T-cell (primary cell): ENCODE measurements around the gene FBXW7. TPM values are rescaled to one million over a fixed set of nuclear protein-coding genes. Genes with fewer than 3 reads are reported as not detected.

ENCODE experiments used
- ATAC-seq, 4 experiments: fragments of 200-7000 bp in 3 of 4; fragments of 150-1000 bp in 1 of 4; cut with Tn5 transposase; replicated peaks in 1 of 4; 1 replicate in 3 of 4; 2 replicates in 1 of 4; pipeline ENCODE4 v1.10.0; 2021; ENCODE audit warnings: moderate library complexity in 3 of 4, mild to moderate bottlenecking in 2 of 4, moderate number of reproducible peaks in 1 of 4
- CTCF ChIA-PET, 2 donors: fragments of 300-600 bp; sonication (Branson Sonifier 250); formaldehyde crosslinking; loops; one replicate each; lab custom pipeline; 2022; ENCODE audit warnings: antibody characterized with exemption in 2 of 2; lab: Charles Lee
- POLR2A ChIA-PET, 2 donors: fragments of 300-600 bp; sonication (Branson Sonifier 250); formaldehyde crosslinking; loops; one replicate each; lab custom pipeline; 2022; ENCODE audit warnings: antibody characterized with exemption in 2 of 2; lab: Charles Lee
- DNase-seq, 35 experiments: peaks; one replicate each; pipeline versions ENCODE4 v3.0.0 to v3.0.0-alpha.2; 2013 to 2023
- H3K27ac ChIP-seq: one replicate; pipeline ENCODE4 v1.5.1; 2013; ENCODE audit warnings: low read length
- H3K27me3 ChIP-seq, 2 experiments: replicated peaks in 1 of 2; 1 replicate in 1 of 2; 2 replicates in 1 of 2; pipeline versions ENCODE4 v1.6.1 to v1.7.0; 2013; ENCODE audit warnings: low read length in 1 of 2, mixed read lengths in 1 of 2; ENCODE audit not compliant: control insufficient read depth in 2 of 2, insufficient read depth in 2 of 2; ENCODE audit errors: extremely low read depth in 1 of 2
- H3K36me3 ChIP-seq, 2 donors: 1 replicate in 1 of 2; 2 replicates in 1 of 2; pipeline versions ENCODE4 v1.6.1 to v1.7.0; 2013; ENCODE audit warnings: low read length in 1 of 2; ENCODE audit not compliant: control insufficient read depth in 2 of 2, insufficient read depth in 1 of 2; ENCODE audit errors: extremely low read depth in 1 of 2
- H3K4me1 ChIP-seq, 2 experiments: 1 replicate in 1 of 2; 2 replicates in 1 of 2; pipeline versions ENCODE4 v1.6.1 to v1.7.0; 2013; ENCODE audit warnings: low read length in 2 of 2, mixed read lengths in 1 of 2; ENCODE audit not compliant: insufficient read depth in 2 of 2, control insufficient read depth in 1 of 2; ENCODE audit errors: extremely low read depth in 1 of 2
- H3K4me3 ChIP-seq, 2 donors: 1 replicate in 1 of 2; 2 replicates in 1 of 2; pipeline versions ENCODE4 v1.5.1 to v1.7.0; 2013; ENCODE audit warnings: mild to moderate bottlenecking in 2 of 2, low read length in 1 of 2, moderate library complexity in 1 of 2; ENCODE audit not compliant: control insufficient read depth in 1 of 2; ENCODE audit errors: extremely low read depth in 1 of 2
- H3K9me3 ChIP-seq: 2 replicates; pipeline ENCODE4 v1.7.0; 2013
- H3K27ac Mint-ChIP-seq, 2 donors: one replicate each; pipeline ENCODE4 v1.8.0; 2020 to 2021; ENCODE audit warnings: mild to moderate bottlenecking in 2 of 2, mixed read lengths in 2 of 2
- H3K27me3 Mint-ChIP-seq, 2 donors: one replicate each; pipeline ENCODE4 v1.8.0; 2021 to 2022; ENCODE audit warnings: mixed read lengths in 2 of 2
- H3K36me3 Mint-ChIP-seq: one replicate; pipeline ENCODE4 v1.8.0; 2021; ENCODE audit warnings: mixed read lengths
- H3K4me1 Mint-ChIP-seq, 3 donors: one replicate each; pipeline ENCODE4 v1.8.0; 2020 to 2022; ENCODE audit warnings: mixed read lengths in 3 of 3, mild to moderate bottlenecking in 1 of 3
- H3K4me3 Mint-ChIP-seq, 3 donors: one replicate each; pipeline ENCODE4 v1.8.0; 2020 to 2022; ENCODE audit warnings: mild to moderate bottlenecking in 3 of 3, mixed read lengths in 3 of 3, moderate library complexity in 3 of 3
- H3K9me3 Mint-ChIP-seq, 3 donors: one replicate each; pipeline ENCODE4 v1.8.0; 2020 to 2022; ENCODE audit warnings: mixed read lengths in 3 of 3
- WGBS: methylation state at CpG from one replicate; pipeline ENCODE4 v1.1.5; 2013; ENCODE audit warnings: missing lambda C conversion rate; ENCODE audit not compliant: insufficient coverage; 5-methylcytosine and 5-hydroxymethylcytosine counted together
- total RNA-seq, 35 experiments: library from RNA in 6 of 35; stranded (reverse) in 6 of 35; fragments of 120-200 nt in 1 of 35; gene quantifications; one replicate each; pipeline versions ENCODE4 v1.2.1 to v1.2.4 and lab custom pipeline; 2013 to 2026

FBXW7 gene
- total RNA-seq, 5 donors from 2014 or later (not counting 1 experiment from before 2014, with no cell fraction given), result 91.9 to 131 (median 96.0) TPM

DNA sequence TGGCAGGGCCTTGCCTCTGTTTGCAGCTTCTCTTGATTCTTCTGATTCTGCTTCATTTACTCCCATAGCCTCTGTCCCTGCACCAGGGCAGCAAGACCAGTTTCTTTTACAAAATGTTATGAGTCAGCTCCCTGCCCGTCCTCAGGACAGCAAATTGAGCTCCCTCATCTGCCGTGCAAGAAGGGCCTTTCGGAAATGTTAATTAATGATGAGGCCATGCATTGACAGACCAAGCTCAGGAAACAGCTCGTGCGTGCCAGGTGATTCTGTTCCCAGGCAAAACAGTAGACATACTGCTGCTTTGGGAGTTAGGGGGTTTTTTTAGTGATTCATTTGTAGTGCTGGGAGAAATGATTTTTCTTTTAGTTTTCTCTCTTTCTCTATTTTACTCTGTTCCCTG lies 231.7 kb downstream of the FBXW7 start:
- Histone ChIP-seq H3K9me3 (no peaks in the 10 kb centered on the region), H3K27ac (no peak overlapping the region), H3K36me3 (no peaks in the 10 kb centered on the region), H3K4me3 (no peak overlapping the region), H3K4me1 (no peaks in the 10 kb centered on the region), H3K27me3 (peaks cover 0 to 8% of the 10 kb centered on the region in 2 experiments)
- ChIA-PET POLR2A (no interaction called here), CTCF (no interaction called here)
- DNase-seq (no peak), ATAC-seq (no peak)
- H3K4me1 Mint-ChIP-seq, result no peaks in the 10 kb centered on the region
- H3K9me3 Mint-ChIP-seq, result no peaks in the 10 kb centered on the region
- no peak overlapping the region for H3K27ac Mint-ChIP-seq
- 86% methylated on average over 3 of the region's 5 CpGs for WGBS
- H3K36me3 Mint-ChIP-seq, result no peaks in the 10 kb centered on the region
- H3K27me3 Mint-ChIP-seq, result no peaks in the 10 kb centered on the region
- no peak overlapping the region for H3K4me3 Mint-ChIP-seq

DNA sequence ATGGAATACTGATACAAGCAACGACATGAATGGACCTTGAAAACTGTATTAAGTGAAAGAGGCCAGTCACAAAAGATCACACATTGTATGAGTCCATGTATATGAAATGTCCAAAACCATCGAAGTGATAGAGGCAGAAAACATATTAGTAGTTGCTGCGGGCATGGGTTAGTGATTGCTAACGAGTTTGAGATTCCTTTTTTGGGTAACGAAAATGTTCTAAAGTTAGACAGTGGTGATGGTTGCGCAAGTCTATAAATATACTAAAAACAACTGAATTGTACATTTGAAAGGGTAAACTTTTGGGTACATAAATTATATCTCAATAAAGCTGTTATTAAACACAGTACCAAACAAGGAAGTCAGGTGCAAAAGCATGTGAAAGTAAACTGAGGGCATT lies 234.5 kb downstream of the FBXW7 start:
- Mint-ChIP-seq H3K9me3 (no peaks in the 10 kb centered on the region), H3K27me3 (no peaks in the 10 kb centered on the region), H3K4me1 (peaks cover 0 to 6% (median 0%) of the 10 kb centered on the region in 3 donors), H3K27ac (no peak overlapping the region), H3K36me3 (no peaks in the 10 kb centered on the region), H3K4me3 (no peak overlapping the region)
- Histone ChIP-seq H3K9me3 (no peaks in the 10 kb centered on the region), H3K27me3 (peaks cover 0 to 8% of the 10 kb centered on the region in 2 experiments), H3K4me3 (no peak overlapping the region), H3K36me3 (no peaks in the 10 kb centered on the region), H3K27ac (no peak overlapping the region), H3K4me1 (no peaks in the 10 kb centered on the region)
- CTCF ChIA-PET, result no interaction called here
- 80% methylated on average over 1 of the region's 6 CpGs for WGBS
- ATAC-seq, result no peak
- POLR2A ChIA-PET, result no interaction called here
- DNase-seq, result no peak

DNA sequence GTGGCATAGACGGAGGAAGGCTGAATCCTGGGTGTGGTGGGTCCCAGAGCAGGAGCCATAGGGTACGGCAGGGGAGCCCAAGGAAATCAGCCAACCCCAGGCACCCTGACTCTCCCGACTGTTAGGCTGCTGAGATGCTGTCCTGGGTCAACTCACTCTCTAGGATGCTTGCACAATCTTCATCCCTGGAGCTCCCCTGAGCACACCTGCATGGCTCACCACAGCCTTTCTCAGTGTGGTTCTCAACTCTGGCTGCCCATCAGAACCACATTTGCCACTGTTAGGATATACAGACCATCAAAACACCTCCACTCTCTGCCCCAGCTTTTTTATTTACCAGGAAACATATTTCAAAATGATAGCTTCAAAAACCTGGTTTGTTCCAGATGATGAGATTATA lies 236.3 kb downstream of the FBXW7 start:
- ChIA-PET CTCF (no interaction called here), POLR2A (no interaction called here)
- no peaks in the 10 kb centered on the region for H3K36me3 Mint-ChIP-seq
- no peaks in the 10 kb centered on the region for H3K9me3 Mint-ChIP-seq
- H3K27me3 Mint-ChIP-seq, result no peaks in the 10 kb centered on the region
- Histone ChIP-seq H3K27me3 (no peaks in the 10 kb centered on the region), H3K4me1 (no peaks in the 10 kb centered on the region), H3K27ac (no peak overlapping the region), H3K4me3 (no peak overlapping the region), H3K36me3 (no peaks in the 10 kb centered on the region), H3K9me3 (no peaks in the 10 kb centered on the region)
- H3K4me3 Mint-ChIP-seq, result no peak overlapping the region
- H3K4me1 Mint-ChIP-seq, result peaks cover 0 to 6% (median 0%) of the 10 kb centered on the region in 3 donors
- 93% methylated on average over 3 of the region's 3 CpGs for WGBS
- no peak for ATAC-seq
- DNase-seq, result no peak
- H3K27ac Mint-ChIP-seq, result no peak overlapping the region

DNA sequence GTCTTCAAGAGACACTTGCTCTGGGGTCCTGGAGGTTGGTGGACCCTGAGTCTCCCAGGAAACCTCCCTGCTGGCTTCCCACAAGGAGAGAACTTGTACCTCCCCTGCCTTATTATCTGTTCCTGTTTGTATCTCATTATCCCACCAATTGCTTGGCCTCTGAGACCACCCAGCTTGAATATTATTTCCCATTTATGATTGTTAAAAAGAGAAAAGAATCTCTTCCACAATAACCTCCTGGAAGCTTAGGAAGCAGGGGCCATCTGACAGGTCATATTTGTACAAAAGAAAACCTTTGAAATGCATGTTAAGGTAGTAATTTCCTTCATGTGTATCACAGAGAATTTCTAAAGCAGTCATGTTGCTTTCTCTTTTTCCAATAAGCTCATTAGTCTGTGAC lies 239.5 kb downstream of the FBXW7 start:
- Histone ChIP-seq H3K4me1 (no peaks in the 10 kb centered on the region), H3K27me3 (no peaks in the 10 kb centered on the region), H3K9me3 (no peaks in the 10 kb centered on the region), H3K27ac (no peak overlapping the region), H3K4me3 (no peak overlapping the region), H3K36me3 (no peaks in the 10 kb centered on the region)
- H3K27me3 Mint-ChIP-seq, result no peaks in the 10 kb centered on the region
- no peak for DNase-seq
- no peak overlapping the region for H3K27ac Mint-ChIP-seq
- no peaks in the 10 kb centered on the region for H3K36me3 Mint-ChIP-seq
- POLR2A ChIA-PET, result no interaction called here
- no peak overlapping the region for H3K4me3 Mint-ChIP-seq
- CTCF ChIA-PET, result no interaction called here
- no peak for ATAC-seq
- no peaks in the 10 kb centered on the region for H3K9me3 Mint-ChIP-seq
- peaks cover 0 to 6% (median 0%) of the 10 kb centered on the region in 3 donors for H3K4me1 Mint-ChIP-seq

DNA sequence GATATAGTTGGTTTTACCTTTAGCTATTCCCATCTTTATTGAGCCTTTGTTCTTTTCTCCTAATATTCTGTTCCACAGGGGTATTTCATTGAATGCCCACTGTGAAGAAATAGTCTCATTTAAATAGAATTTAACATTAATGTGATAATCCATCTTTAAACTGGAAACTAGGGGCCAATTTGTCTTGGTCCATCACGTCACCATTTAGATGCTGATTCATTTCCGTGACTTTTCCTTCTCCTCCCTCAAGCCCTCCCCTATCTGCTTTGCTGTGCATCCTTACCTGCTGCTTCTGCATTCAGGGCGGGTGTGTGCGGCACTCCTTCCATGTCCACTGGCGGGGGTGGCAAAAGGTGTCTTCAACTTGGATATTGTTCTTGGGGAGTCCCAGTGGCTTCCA lies 241.1 kb downstream of the FBXW7 start:
- Histone ChIP-seq H3K4me3 (no peak overlapping the region), H3K27me3 (no peaks in the 10 kb centered on the region), H3K9me3 (no peaks in the 10 kb centered on the region), H3K4me1 (no peaks in the 10 kb centered on the region), H3K36me3 (no peaks in the 10 kb centered on the region), H3K27ac (no peak overlapping the region)
- Mint-ChIP-seq H3K36me3 (no peaks in the 10 kb centered on the region), H3K9me3 (no peaks in the 10 kb centered on the region), H3K4me3 (no peak overlapping the region), H3K27ac (no peak overlapping the region), H3K27me3 (no peaks in the 10 kb centered on the region), H3K4me1 (peaks cover 0 to 6% (median 0%) of the 10 kb centered on the region in 3 donors)
- DNase-seq (no peak), ATAC-seq (no peak)
- WGBS, result 100% methylated on average over 4 of the region's 5 CpGs
- CTCF ChIA-PET, result no interaction called here
- POLR2A ChIA-PET, result interaction anchor here in 1 of 2 donors (0.6 kb wide), 1 partner anchor 211 kb away, joined by 3 read pairs; no protein-coding TSS in a partner anchor

DNA sequence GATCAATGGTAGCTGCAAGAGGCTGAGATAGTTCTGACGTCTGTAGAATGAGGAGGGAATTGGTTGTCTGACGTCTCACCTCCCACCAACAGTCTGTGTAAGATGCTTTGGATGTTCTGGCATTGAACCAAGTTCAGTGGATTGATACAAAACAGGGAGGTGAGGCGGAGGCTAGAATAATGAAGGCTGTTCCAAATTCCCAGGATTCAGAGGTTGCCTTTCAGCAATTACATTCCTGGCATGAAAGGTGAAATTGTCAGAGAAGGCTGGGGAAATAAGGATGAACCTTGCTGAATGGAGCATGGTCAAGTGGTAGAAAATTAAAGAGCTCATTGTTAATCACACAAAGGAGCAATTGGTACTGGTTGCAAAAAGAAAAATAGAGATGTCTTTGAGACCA lies 241.6 kb downstream of the FBXW7 start:
- Histone ChIP-seq H3K4me3 (no peak overlapping the region), H3K9me3 (no peaks in the 10 kb centered on the region), H3K36me3 (no peaks in the 10 kb centered on the region), H3K27ac (no peak overlapping the region), H3K4me1 (no peaks in the 10 kb centered on the region), H3K27me3 (no peaks in the 10 kb centered on the region)
- H3K27me3 Mint-ChIP-seq, result no peaks in the 10 kb centered on the region
- ATAC-seq (no peak), DNase-seq (no peak)
- no peaks in the 10 kb centered on the region for H3K36me3 Mint-ChIP-seq
- H3K9me3 Mint-ChIP-seq, result no peaks in the 10 kb centered on the region
- 100% methylated on average over 1 of the region's 3 CpGs for WGBS
- H3K27ac Mint-ChIP-seq, result no peak overlapping the region
- ChIA-PET CTCF (no interaction called here), POLR2A (interaction anchor here in 1 of 2 donors (0.6 kb wide), 1 partner anchor 211 kb away, joined by 3 read pairs; no protein-coding TSS in a partner anchor)
- H3K4me3 Mint-ChIP-seq, result no peak overlapping the region
- peaks cover 0 to 6% (median 0%) of the 10 kb centered on the region in 3 donors for H3K4me1 Mint-ChIP-seq

DNA sequence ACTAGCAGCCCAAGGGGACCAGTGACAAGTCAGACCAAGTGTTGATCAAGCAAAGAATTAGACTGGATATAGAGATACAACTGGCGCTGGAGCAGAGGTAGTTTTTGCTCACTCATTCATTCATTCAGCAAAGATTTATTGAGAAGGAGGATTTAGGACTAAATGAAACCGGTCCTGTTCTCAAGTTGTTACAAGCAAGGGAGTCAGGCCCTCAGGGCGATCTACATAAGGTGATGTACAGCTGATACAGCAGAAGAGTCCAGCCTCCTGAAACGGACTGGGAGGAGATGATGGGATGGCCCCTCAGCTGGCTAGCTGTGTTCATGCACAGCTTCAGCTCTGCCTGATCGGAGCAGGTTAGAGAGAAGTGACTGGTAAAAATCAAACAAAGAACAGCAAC lies 242.4 kb downstream of the FBXW7 start:
- Mint-ChIP-seq H3K27ac (no peak overlapping the region), H3K9me3 (no peaks in the 10 kb centered on the region), H3K4me3 (no peak overlapping the region), H3K27me3 (no peaks in the 10 kb centered on the region), H3K4me1 (peaks cover 0 to 6% (median 0%) of the 10 kb centered on the region in 3 donors), H3K36me3 (no peaks in the 10 kb centered on the region)
- DNase-seq (no peak), ATAC-seq (no peak)
- POLR2A ChIA-PET, result no interaction called here
- Histone ChIP-seq H3K27me3 (no peaks in the 10 kb centered on the region), H3K4me1 (no peaks in the 10 kb centered on the region), H3K27ac (no peak overlapping the region), H3K36me3 (no peaks in the 10 kb centered on the region), H3K9me3 (no peaks in the 10 kb centered on the region), H3K4me3 (no peak overlapping the region)
- 89% methylated on average over 2 of the region's 5 CpGs for WGBS
- CTCF ChIA-PET, result no interaction called here
